Daoy (cell line): ENCODE measurements around the gene SLA2. TPM values are rescaled to one million over a fixed set of nuclear protein-coding genes. Genes with fewer than 3 reads are reported as not detected.
"Not testable (repeated sequence)": the region's sequence is repeated elsewhere in the genome, so short reads cannot be mapped to it uniquely, and the experiment has no call there.

Experiments used
- DNase-seq: peaks from one replicate; pipeline ENCODE4 v3.0.0-alpha.2; 2015; ENCODE audit warnings: low read depth
- total RNA-seq: library from RNA; depleted of rRNA; stranded (reverse); fragments of >200 nt; shearing (Covaris generic); gene quantifications from 2 replicates; pipeline ENCODE4 v1.2.3, GENCODE V29; 2014; rRNA removed

Gene SLA2
- not detected in 2 replicates for total RNA-seq

- no peak for DNase-seq
Measured at GRCh38 chr20:36645998-36646397, at the start of gene SLA2. SLA2 (minus strand) TSS chr20:36646196; CDS start chr20:36641335, 4,861 bp downstream.

DNA sequence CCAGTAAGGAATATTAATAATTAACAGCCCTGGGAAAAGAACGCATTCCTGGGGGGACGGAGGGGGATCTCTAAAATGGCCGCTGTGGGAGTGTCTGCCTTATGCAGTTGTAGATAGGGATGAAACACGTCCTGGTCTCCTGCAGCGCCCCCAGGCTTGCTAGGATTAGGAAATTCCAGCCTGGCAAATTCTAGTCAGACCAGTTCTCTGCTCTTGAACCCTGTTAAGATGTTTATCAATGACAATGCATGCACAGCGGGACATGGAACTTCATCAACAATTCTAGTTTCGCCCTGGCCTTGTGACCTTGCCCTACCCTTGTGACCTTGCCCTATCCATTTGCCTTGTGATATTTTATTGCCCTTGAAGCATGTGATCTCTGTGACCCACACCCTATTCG, 49.5 kb upstream of the SLA2 start:
- DNase-seq: not testable (repeated sequence)

GRCh38 chr20:36688630-36689029, 42.6 kb upstream of the SLA2 start:
- DNase-seq: no peak

DNA sequence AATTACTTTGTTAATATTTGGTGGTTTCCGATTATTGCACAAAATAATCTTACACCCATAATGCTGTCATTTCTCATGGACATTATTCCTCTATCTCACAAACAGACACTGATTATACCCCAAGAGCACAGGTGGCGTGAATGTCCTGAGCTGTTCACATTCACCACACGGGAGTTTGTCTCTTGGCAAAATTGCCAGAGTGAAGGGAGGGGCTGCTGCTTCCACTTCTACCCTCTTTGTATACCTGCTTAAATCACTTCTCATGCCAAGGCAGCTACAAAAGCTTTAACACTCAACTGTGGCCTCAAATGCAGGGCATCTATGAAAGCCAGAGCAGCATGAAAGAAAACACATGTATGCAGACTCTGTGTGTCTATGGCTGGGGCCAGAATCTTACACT, 41.9 kb upstream of the SLA2 start:
- DNase-seq: no peak

GRCh38 chr20:36686944-36687343, 40.9 kb upstream of the SLA2 start:
- DNase-seq: no peak

- DNase-seq: no peak
Measured at GRCh38 chr20:36686504-36686903, 40.5 kb upstream of the SLA2 start.

- DNase-seq: no peak
Measured at GRCh38 chr20:36684747-36685146, 38.8 kb upstream of the SLA2 start.

DNA sequence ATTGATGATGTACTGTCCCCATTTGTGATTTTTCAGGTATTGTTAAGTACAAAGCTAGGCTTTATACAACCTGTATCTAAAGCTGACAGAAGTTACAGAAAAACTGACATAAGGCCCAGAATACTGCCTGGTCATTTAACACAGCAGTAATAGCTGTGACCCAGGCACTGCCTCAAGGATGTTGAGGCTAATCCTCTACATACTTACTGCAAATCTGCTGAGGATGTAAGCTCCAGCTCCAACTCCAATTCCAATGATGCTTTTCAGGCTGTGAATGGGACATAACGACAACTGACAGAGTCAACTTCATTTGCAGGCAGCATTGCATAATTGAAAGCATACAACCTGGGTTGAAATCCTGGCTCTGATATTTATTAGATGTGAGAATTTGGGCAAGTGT, 36.3 kb upstream of the SLA2 start:
- DNase-seq: no peak

- DNase-seq: no peak
Measured at GRCh38 chr20:36677422-36677771, 31.4 kb upstream of the SLA2 start.

GRCh38 chr20:36676701-36677421, 30.9 kb upstream of the SLA2 start:
- DNase-seq: no peak

GRCh38 chr20:36675545-36675944, 29.5 kb upstream of the SLA2 start:
- not testable (repeated sequence) for DNase-seq

DNA sequence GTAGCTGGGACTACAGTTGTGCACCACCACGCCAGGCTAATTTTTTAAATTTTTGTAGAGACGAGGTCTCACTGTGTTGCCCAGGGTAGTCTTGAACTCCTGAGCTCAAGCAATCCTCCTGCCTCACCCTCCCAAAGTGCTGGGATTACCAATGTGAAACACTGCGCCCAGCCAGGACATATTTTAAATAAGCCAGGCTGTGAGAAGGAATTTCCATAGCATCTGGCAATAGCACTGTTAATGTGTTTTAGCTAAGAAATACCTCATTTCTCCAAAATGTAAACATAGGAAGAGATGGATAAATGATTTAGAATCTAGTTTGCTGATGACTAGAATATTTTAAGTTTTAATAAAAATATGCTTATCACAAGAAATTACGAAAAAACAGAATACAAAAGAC, 27.0 kb upstream of the SLA2 start:
- no peak for DNase-seq

- no peak for DNase-seq
Measured at GRCh38 chr20:36670665-36671357, 24.8 kb upstream of the SLA2 start.

DNA sequence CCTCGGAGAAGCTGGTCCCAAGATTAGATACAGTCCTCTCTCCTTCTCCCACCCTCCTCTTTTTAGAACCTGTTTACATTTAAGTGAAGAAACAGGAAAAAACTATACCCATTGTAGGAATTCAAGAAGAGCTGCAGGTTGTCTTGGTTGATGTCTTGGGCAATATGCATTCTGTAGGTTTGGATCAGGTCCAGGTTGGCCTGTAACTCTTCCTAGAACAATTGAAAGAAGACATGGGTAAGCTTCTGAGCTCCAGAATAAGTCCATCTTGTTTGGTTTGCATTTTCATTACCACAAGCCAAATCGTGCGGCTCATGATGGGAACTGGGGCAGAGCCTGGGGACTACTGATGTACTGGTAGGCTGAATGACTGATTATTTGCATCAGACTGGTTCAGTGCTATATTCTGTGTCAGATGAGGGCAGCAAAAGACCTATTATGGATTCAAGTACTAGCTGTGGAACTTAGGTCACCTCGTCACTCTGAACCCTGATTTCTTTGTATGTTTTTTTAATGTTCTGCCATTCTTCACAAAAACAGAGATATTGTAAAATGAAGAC, 20.3 kb upstream of the SLA2 start:
- DNase-seq: no peak

DNA sequence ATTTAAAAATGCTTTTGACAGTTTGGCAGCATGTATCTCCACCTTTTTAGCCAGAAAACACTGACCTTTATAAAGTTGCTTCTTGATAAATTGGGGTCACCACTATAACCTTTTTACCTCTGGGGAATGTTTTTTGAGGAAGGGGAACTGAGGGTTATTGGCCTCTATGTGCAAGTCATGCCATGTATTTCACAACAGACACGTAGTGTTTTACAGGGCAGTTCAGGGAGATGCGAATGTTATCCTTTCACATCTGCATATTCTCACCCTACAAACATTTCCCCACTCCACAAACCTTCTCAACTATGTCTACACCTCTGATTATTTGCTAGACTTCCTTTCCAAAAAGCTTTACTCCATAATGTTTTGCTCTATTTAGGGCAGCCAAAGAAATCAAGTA, 17.0 kb upstream of the SLA2 start:
- no peak for DNase-seq

- DNase-seq: no peak
Measured at GRCh38 chr20:36658300-36658699, 12.3 kb upstream of the SLA2 start.

DNA sequence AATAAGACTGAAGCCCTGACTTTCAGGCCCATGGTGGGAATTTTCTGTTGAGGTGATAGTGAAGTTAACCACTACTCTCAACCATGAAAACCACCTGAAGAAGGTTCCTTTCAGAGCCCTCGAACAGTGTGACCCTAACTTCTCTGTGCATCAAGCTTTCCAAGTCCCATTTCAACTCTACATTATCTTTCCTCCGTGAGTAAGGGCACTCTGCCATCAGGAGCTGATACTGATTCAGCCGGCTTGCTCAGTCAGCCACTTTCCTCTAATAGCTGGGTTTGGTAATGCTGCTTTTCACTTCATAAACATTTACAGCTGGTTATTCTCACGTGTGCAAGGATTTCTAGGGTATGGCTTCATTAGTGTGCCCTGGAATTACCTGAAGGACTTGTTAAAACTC, 10.7 kb upstream of the SLA2 start:
- no peak for DNase-seq

- DNase-seq: no peak
Measured at GRCh38 chr20:36655004-36655403, 9.0 kb upstream of the SLA2 start.

- no peak for DNase-seq
Measured at GRCh38 chr20:36654506-36654905, 8.5 kb upstream of the SLA2 start.

- no peak for DNase-seq
Measured at GRCh38 chr20:36653456-36653855, 7.5 kb upstream of the SLA2 start.

GRCh38 chr20:36647196-36648121, 1.5 kb upstream of the SLA2 start:
- no peak for DNase-seq

DNA sequence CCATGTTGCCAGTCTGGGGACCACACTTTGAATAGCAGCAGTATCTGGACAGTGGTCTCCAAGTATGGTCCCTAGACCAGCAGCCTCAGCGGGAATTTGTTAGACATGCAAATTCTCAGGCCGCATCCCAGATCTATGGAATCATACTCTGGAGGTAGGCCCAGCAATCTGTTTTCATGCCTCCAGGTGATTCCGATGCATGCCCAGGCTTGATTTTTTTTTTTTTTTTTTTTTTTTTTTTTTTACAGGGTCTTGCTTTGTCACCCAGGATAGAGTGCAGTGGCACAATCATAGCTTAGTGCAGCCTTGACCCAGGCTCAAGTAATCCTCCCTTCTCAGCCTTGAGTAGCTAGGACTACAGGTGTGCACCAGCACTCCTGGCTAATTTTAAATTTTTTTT, 682 bp upstream of the SLA2 start:
- DNase-seq: no peak
